Neural progenitor cell (in vitro differentiated cells): ENCODE data around the gene PHAX.

Experiments used
- EZH2 ChIP-seq: fragments of 200-600 bp; sonication (generic); IDR thresholded peaks from 2 replicates; pipeline ENCODE4 v1.6.1; 2017; ENCODE audit warnings: antibody characterized with exemption, mild to moderate bottlenecking, moderate library complexity
- TF ChIP-seq, protein P1 (sequence below): fragments of 200-600 bp; sonication (generic); IDR thresholded peaks from 2 replicates; pipeline ENCODE4 v1.5.1; 2017; ENCODE audit warnings: antibody characterized with exemption, mild to moderate bottlenecking

DNA sequence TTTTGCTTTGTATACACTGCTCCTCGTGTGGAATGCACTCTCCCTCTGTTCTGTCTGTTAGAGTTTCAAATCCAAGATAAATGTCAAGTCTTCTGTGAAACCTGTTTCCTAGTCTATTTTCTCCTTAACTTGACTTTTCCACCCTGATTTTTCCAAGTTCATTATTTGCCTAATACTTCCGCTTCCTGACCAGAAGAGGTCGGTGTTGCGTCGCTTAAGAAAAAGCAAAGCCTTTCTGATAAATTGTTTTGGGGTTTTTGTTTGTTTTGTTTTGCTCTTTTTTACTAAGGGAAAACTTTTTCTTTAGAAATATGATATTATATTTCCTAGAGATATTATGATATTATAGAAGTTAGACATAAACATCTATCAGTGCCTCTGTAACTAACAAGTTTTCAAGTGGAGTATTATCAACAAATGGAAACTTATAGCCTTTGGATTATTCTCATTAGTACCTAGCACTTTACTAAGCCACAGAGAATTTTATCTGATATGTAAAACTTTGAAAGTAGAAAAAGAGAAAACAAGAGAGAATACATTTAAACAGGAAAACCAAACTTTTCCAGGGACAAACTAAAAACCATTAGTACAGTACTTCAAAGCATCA, 55.8 kb downstream of the PHAX start:
- TF ChIP-seq EZH2: no peak
- TF ChIP-seq, protein P1, sequence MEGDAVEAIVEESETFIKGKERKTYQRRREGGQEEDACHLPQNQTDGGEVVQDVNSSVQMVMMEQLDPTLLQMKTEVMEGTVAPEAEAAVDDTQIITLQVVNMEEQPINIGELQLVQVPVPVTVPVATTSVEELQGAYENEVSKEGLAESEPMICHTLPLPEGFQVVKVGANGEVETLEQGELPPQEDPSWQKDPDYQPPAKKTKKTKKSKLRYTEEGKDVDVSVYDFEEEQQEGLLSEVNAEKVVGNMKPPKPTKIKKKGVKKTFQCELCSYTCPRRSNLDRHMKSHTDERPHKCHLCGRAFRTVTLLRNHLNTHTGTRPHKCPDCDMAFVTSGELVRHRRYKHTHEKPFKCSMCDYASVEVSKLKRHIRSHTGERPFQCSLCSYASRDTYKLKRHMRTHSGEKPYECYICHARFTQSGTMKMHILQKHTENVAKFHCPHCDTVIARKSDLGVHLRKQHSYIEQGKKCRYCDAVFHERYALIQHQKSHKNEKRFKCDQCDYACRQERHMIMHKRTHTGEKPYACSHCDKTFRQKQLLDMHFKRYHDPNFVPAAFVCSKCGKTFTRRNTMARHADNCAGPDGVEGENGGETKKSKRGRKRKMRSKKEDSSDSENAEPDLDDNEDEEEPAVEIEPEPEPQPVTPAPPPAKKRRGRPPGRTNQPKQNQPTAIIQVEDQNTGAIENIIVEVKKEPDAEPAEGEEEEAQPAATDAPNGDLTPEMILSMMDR: peak; percentile 93
